Activated CD4-positive, alpha-beta memory T cell treated with anti-CD3 and anti-CD28 coated beads, Interleukin-2, amount 10 ng/mL, durations not matched to agents 7 days and 5 days (primary cell): Measurements from ENCODE around the gene NAXD. TPM values are rescaled to one million over a fixed set of nuclear protein-coding genes. Genes with fewer than 3 reads are reported as not detected.
"Not testable (repeated sequence)": the region's sequence is repeated elsewhere in the genome, so short reads cannot be mapped to it uniquely, and the experiment has no call there.

Experiments
- CTCF ChIA-PET: fragments of 350-600 bp; sonication (Branson Sonifier 250); formaldehyde crosslinking; loops from one replicate; lab custom pipeline; 2021; ENCODE audit warnings: antibody characterized with exemption, inconsistent platforms; lab: Charles Lee
- POLR2A ChIA-PET: fragments of 350-600 bp; sonication (Branson Sonifier 250); formaldehyde crosslinking; loops from one replicate; lab custom pipeline; 2021; ENCODE audit warnings: antibody characterized with exemption; lab: Charles Lee
- DNase-seq: peaks from one replicate; pipeline ENCODE4 v3.0.0-alpha.2; 2020
- H3K27ac Mint-ChIP-seq: one replicate; pipeline ENCODE4 v1.8.0; 2021; ENCODE audit warnings: mild to moderate bottlenecking, mixed read lengths
- H3K27me3 Mint-ChIP-seq: one replicate; pipeline ENCODE4 v1.8.0; 2021; ENCODE audit warnings: mixed read lengths
- H3K36me3 Mint-ChIP-seq: one replicate; pipeline ENCODE4 v1.8.0; 2021; ENCODE audit warnings: low read depth, mixed read lengths
- H3K4me1 Mint-ChIP-seq: one replicate; pipeline ENCODE4 v1.8.0; 2021; ENCODE audit warnings: mixed read lengths
- H3K4me3 Mint-ChIP-seq: one replicate; pipeline ENCODE4 v1.8.0; 2021; ENCODE audit warnings: mild to moderate bottlenecking, mixed read lengths
- H3K9me3 Mint-ChIP-seq: one replicate; pipeline ENCODE4 v1.8.0; 2021; ENCODE audit warnings: mixed read lengths
- total RNA-seq, 2 experiments: library from RNA; stranded (reverse); gene quantifications; one replicate each; pipeline ENCODE4 v1.2.3, GENCODE V29; 2021

NAXD gene
- total RNA-seq, 2 experiments from 2014 or later, result 29.6 to 30.8 TPM

DNA sequence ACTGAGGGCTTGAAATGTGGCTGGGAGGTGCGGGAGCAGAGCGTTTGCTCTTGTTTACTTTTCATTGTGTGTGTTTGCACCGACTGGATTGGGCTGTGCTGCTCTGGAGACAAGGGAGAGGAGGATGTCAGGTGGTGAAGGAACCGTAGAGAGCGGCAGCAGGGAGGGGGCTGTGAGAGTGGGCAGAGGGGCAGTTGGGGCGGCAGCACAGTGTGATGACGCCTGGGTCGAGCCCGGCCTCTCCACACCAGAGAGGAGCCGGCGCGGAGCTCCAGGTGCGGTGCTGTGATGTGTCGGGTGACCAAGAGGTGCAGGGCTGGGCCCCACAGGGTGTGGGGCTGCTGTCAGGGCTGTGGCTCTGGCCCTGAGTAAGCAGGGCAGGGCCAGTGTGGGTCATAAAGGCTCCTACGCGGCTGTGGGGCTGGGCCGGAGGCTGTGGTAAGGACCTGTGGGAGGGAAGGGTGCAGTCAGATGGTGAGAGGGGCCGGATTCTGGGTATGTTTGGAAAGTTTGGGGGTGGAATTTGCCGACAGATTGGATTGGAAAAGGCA, 10.5 kb downstream of the NAXD start:
- CTCF ChIA-PET, result no interaction called here
- Mint-ChIP-seq H3K9me3 (no peaks in the 10 kb centered on the region), H3K4me3 (no peak overlapping the region), H3K27ac (peak overlapping the region; percentile 11), H3K27me3 (no peaks in the 10 kb centered on the region), H3K36me3 (peaks cover 34% of the 10 kb centered on the region), H3K4me1 (peaks cover 29% of the 10 kb centered on the region)
- DNase-seq, result no peak
- POLR2A ChIA-PET, result no interaction called here

DNA sequence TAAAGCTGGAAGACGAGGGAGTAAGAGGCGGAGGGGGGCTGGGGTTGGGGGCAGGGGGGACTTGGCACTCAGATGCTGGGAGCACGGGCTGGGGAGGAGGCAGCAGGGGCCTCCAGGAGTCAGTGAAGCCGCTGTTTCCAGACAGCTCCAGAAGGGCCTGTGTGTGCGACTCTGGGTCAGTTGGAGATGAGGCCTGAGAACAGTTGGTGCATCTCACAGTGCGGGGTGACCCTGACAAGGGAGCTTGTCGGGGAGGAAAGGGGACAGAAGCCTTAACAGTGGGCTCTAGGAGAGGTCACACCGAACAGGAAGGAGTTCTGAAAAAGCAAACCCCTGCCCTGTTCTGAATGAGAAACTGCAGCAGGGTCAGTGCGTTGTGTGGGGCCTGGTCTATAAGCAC, 11.2 kb downstream of the NAXD start:
- no peaks in the 10 kb centered on the region for H3K27me3 Mint-ChIP-seq
- POLR2A ChIA-PET, result no interaction called here
- no peak overlapping the region for H3K4me3 Mint-ChIP-seq
- H3K9me3 Mint-ChIP-seq, result no peaks in the 10 kb centered on the region
- H3K36me3 Mint-ChIP-seq, result peaks cover 39% of the 10 kb centered on the region
- H3K27ac Mint-ChIP-seq, result no peak overlapping the region
- H3K4me1 Mint-ChIP-seq, result peaks cover 32% of the 10 kb centered on the region
- CTCF ChIA-PET, result no interaction called here
- no peak for DNase-seq

DNA sequence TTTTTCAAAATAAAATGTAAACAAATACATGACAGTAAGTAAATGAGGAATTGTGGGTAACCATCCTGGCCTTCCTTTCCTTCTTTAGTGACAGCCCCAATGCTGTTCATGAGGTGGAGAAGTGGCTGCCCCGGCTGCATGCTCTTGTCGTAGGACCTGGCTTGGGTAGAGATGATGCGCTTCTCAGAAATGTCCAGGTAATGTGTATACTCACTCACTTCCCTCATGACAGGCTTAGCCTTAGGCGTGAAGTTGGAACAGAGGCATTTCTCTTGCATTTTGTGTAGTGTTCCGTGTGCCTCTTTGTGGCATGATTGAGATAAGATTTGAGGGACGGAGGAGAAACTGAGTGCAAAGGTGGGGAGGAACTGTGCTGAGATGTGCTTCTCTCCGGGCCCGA, 12.0 kb downstream of the NAXD start:
- Mint-ChIP-seq H3K27ac (no peak overlapping the region), H3K9me3 (no peaks in the 10 kb centered on the region), H3K27me3 (no peaks in the 10 kb centered on the region), H3K36me3 (peaks cover 43% of the 10 kb centered on the region), H3K4me3 (no peak overlapping the region), H3K4me1 (peaks cover 32% of the 10 kb centered on the region)
- DNase-seq, result no peak
- ChIA-PET CTCF (no interaction called here), POLR2A (no interaction called here)

DNA sequence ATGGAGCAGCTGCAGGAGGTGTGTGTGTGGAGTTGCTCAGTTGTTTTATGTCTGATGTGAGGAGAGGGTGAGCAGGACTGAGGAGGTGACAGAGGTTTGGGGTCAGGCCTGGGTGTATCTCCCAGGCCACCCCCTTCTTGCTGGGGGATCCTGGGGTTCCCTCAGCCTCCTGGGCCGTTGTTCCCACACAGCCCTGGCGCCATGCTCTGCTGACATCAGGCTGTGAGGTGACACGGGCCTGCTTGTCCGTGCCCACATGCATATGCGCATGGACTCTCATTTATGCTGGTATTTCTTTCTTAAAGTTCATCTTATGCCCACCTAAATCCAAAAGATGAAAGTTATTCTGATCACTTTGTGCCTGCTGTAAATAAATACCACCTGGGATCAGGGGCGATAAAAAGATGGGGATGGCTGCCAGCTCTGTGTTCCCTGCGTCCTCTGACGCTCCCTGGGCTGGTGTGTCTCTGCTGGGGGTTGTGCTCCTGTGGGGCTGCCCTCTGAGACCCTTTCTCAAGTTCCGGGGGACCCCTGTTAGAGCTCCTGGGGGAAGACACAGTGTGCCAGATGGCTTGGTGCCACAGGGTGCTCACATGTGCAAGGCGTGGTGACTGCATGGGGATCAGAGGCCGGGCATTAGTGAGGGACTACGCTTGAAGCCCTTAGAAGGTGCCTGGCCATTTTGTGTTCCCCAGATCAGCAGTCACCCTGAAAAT, 12.6 kb downstream of the NAXD start:
- H3K9me3 Mint-ChIP-seq, result no peaks in the 10 kb centered on the region
- ChIA-PET POLR2A (no interaction called here), CTCF (no interaction called here)
- H3K36me3 Mint-ChIP-seq, result peaks cover 40% of the 10 kb centered on the region
- no peak for DNase-seq
- no peak overlapping the region for H3K27ac Mint-ChIP-seq
- H3K4me3 Mint-ChIP-seq, result no peak overlapping the region
- H3K4me1 Mint-ChIP-seq, result peaks cover 31% of the 10 kb centered on the region
- no peaks in the 10 kb centered on the region for H3K27me3 Mint-ChIP-seq

DNA sequence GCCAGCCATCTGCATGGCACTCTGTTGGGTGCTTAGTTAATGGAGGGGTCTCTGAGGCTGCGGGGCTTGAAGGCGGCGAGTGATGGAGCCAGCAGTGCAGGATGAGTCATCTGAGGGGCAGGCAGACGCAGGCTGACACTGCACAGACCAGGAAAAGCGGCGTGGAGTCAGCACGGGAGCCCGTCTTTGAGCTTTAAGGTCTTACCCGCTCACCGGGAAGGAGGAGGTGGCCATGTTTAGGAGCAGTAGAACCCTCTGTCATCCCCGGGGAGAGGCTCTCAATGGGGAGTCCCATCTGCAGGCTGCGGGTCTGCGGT, 13.1 kb downstream of the NAXD start:
- Mint-ChIP-seq H3K36me3 (peaks cover 39% of the 10 kb centered on the region), H3K4me1 (peaks cover 31% of the 10 kb centered on the region), H3K27ac (no peak overlapping the region), H3K9me3 (no peaks in the 10 kb centered on the region), H3K4me3 (no peak overlapping the region), H3K27me3 (no peaks in the 10 kb centered on the region)
- ChIA-PET CTCF (no interaction called here), POLR2A (no interaction called here)
- no peak for DNase-seq

DNA sequence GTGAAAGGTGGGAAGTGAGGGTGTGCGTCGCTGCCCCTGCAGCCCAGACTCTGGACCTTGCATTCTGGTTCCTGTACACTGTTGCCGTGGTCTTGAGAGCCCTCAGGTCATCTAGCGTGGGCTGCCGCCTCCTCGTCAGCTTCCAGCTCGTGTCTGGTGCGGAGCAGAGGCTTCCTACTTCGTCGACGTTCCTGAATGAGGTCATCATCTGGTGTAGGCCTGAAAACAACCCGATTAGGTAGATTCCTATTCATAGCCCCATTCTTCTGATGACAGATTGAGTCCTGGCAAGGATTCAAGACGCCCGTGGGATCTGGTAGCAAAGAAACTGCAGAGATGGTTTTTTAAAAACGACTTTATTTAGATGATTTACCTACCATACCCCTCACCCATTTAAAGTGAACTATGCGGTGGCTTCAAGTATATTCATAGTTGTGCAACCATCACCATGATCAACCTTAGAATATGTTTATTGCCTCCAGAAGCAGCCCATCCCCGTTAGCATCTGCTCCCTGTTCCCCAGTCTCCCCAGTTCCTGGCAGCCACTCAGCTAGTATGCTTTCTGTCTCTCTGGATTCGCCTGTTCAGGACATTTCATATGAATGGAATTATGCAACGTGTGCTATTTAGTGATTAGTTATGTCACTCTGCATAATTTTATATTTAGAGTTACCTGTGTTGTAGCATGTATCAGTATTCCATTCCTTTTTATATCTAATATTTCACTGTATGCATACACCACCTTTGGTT, 13.8 kb downstream of the NAXD start:
- POLR2A ChIA-PET, result interaction anchor here (0.6 to 1.9 kb wide), 2 partner anchors 12 to 740 kb away, joined by 3 to 7 read pairs; no protein-coding TSS in a partner anchor
- Mint-ChIP-seq H3K4me1 (peaks cover 31% of the 10 kb centered on the region), H3K4me3 (no peak overlapping the region), H3K9me3 (no peaks in the 10 kb centered on the region), H3K27ac (no peak overlapping the region), H3K36me3 (peaks cover 41% of the 10 kb centered on the region), H3K27me3 (no peaks in the 10 kb centered on the region)
- no peak for DNase-seq
- CTCF ChIA-PET, result interaction anchor here (1.1 to 1.8 kb wide), 2 partner anchors 11 to 174 kb away, joined by 3 to 5 read pairs; no protein-coding TSS in a partner anchor

DNA sequence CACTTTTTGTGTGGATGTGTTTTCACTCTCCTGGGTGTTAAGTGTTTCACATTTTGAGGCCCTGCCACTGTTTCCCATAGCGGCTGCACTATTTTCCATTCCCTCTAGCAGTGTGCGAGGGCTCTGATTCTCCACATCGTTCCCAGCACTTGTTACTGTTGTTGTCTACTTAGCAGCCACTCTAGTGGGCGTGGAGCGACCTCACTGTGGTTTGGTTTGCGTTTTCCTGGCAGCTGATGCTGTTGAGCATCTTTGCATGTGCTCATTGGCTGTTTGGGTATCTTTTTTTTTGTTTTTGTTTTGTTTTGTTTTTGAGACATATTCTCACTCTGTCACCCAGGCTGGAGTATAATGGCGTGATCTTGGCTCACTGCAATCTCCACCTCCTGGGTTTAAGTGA, 14.4 kb downstream of the NAXD start:
- Mint-ChIP-seq H3K9me3 (no peaks in the 10 kb centered on the region), H3K27me3 (no peaks in the 10 kb centered on the region), H3K4me1 (peaks cover 31% of the 10 kb centered on the region), H3K27ac (peak overlapping the region; percentile 51), H3K36me3 (peaks cover 47% of the 10 kb centered on the region), H3K4me3 (no peak overlapping the region)
- POLR2A ChIA-PET, result interaction anchor here (0.6 to 1.9 kb wide), 3 partner anchors 11 to 739 kb away, joined by 3 to 7 read pairs (median 3); no protein-coding TSS in a partner anchor
- peak; percentile 69 for DNase-seq
- CTCF ChIA-PET, result interaction anchor here (1.1 to 1.8 kb wide), 2 partner anchors 12 to 174 kb away, joined by 3 to 5 read pairs; no protein-coding TSS in a partner anchor

DNA sequence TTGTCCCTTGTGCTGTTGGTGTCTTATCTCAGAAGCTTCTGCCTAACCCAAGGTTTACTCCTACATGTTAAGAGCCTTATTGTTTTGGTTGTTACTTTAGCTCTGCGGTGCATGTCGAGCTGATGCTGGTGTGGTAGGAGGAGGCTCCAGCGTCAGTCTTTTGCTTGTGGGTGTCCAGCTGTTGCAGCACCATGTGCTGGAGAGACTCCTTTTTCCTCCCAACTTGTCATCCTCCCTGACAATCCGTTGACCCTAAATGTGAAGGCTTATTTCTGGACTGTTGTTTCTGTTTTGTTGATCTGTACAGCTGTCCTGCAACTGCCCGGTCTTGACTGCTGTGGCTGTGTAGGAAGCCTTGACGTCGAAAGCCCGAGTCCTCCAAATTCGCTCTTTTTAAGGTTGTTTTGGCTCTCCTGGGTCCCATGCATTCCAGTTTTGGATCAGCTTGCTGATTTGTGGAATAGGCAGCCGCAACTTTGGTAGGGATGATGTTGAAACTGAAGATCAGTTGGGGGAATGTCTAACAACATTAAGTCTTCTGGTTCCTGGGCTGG, 15.3 kb downstream of the NAXD start:
- Mint-ChIP-seq H3K36me3 (peaks cover 51% of the 10 kb centered on the region), H3K27me3 (no peaks in the 10 kb centered on the region), H3K27ac (peak overlapping the region; percentile 51), H3K4me1 (peaks cover 31% of the 10 kb centered on the region), H3K9me3 (no peaks in the 10 kb centered on the region), H3K4me3 (no peak overlapping the region)
- ChIA-PET POLR2A (interaction anchor here (1.0 to 1.9 kb wide), 2 partner anchors 10 to 14 kb away, joined by 3 to 7 read pairs; no protein-coding TSS in a partner anchor), CTCF (interaction anchor here (0.9 to 1.8 kb wide), 3 partner anchors 10 to 175 kb away, joined by 3 to 5 read pairs (median 4); no protein-coding TSS in a partner anchor)
- no peak for DNase-seq

DNA sequence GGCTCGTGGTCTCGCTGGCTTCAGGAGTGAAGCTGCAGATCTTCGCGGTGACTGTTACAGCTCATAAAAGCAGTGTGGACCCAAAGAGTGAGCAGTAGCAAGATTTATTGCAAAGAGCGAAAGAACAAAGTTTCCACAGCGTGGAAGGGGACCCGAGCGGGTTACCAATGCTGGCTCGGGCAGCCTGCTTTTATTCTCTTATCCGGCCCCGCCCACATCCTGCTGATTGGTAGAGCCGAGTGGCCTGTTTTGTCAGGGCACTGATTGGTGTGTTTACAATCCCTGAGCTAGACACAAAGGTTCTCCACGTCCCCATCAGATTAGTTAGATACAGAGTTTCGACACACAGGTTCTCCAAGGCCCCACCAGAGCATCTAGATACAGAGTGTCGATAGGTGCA, 16.9 kb downstream of the NAXD start:
- H3K9me3 Mint-ChIP-seq, H3K27ac Mint-ChIP-seq, POLR2A ChIA-PET, H3K4me3 Mint-ChIP-seq, H3K27me3 Mint-ChIP-seq, DNase-seq: not testable (repeated sequence)
- CTCF ChIA-PET, result interaction anchor here (1.1 kb wide), 1 partner anchor 14 kb away, joined by 3 read pairs; no protein-coding TSS in a partner anchor
- H3K4me1 Mint-ChIP-seq, result peaks cover 29% of the 10 kb centered on the region
- H3K36me3 Mint-ChIP-seq, result peaks cover 56% of the 10 kb centered on the region

DNA sequence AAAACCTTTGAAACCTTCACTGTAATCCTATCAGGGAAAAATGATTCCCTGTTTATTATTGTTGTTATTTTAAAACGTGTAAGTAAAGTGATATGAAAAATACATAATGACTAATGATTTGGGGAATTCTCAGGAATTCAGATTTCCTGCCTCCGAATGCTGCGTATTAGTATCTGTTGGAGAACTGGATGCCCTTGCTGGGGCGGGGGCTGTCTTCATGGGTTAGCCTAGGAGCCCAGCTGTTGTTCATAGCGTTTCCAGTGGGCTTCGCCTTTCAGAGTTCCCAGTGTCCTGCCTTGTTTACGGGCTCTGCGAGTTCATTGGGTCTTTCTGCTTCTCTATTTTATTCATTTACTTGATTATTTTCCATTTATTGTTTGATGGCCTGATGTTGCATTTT, 18.4 kb downstream of the NAXD start:
- Mint-ChIP-seq H3K4me1 (peaks cover 24% of the 10 kb centered on the region), H3K36me3 (peaks cover 49% of the 10 kb centered on the region), H3K27me3 (no peaks in the 10 kb centered on the region), H3K9me3 (no peaks in the 10 kb centered on the region), H3K27ac (no peak overlapping the region), H3K4me3 (no peak overlapping the region)
- CTCF ChIA-PET, result no interaction called here
- DNase-seq, result no peak
- POLR2A ChIA-PET, result no interaction called here

DNA sequence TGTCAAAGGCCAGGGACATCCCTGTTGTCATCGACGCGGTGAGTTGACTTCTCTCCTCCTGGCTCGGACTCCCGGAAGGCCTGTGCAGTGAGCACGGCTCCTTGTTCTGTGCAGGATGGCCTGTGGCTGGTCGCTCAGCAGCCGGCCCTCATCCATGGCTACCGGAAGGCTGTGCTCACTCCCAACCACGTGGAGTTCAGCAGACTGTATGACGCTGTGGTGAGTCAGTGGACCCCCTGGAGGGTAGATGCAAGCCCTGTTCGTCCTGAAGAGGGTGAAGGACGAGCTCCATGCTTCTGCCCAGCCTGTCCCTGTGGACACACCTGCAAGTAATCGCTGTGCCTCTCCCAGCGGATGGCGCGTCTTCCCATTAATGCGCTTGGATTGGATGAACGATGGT, 19.2 kb downstream of the NAXD start:
- POLR2A ChIA-PET, result no interaction called here
- Mint-ChIP-seq H3K4me1 (peaks cover 17% of the 10 kb centered on the region), H3K4me3 (no peak overlapping the region), H3K27me3 (no peaks in the 10 kb centered on the region), H3K27ac (no peak overlapping the region), H3K9me3 (no peaks in the 10 kb centered on the region), H3K36me3 (peaks cover 56% of the 10 kb centered on the region)
- DNase-seq, result no peak
- CTCF ChIA-PET, result no interaction called here

DNA sequence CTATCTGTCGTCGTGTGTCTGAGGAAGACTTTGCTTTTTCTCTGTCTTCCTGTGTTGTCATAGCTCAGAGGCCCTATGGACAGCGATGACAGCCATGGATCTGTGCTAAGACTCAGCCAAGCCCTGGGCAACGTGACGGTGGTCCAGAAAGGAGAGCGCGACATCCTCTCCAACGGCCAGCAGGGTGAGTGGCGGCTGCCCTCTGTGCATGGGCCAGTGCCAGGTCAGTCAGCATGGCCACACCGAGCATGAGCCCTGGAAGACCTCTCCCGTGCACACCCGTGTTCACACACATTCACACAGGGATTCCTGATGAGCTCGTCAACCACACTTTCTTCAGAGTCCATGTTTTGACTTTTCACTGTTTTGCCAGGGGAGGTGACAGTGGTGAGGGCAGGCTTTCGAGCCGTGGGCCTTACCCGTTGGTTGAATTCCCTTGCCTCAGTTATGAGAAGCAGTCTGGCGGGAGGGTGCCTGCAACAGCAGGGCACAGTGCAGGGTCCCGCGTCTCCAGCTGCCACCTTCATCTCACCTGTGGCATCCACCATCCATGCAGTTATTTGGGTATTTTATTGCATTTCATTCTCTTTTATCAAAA, 20.2 kb downstream of the NAXD start:
- Mint-ChIP-seq H3K4me3 (no peak overlapping the region), H3K9me3 (no peaks in the 10 kb centered on the region), H3K4me1 (peaks cover 8% of the 10 kb centered on the region), H3K36me3 (peaks cover 63% of the 10 kb centered on the region), H3K27ac (no peak overlapping the region), H3K27me3 (no peaks in the 10 kb centered on the region)
- ChIA-PET POLR2A (interaction anchor here (0.9 kb wide), 1 partner anchor 20 kb away, joined by 3 read pairs; the partner anchor contains the start of gene NAXD), CTCF (interaction anchor here (0.5 kb wide), 1 partner anchor 51 kb away, joined by 3 read pairs; no protein-coding TSS in a partner anchor)
- DNase-seq, result no peak
